SU-DHL-6 (cell line): ENCODE data around the gene NTN4.

ENCODE experiments used
- CTCF ChIP-seq: fragments of 200-600 bp; sonication (generic); IDR thresholded peaks from one replicate; pipeline ENCODE4 v1.5.1; 2017; ENCODE audit warnings: antibody characterized with exemption, mild to moderate bottlenecking, low read length, moderate library complexity; ENCODE audit not compliant: insufficient read depth, poor library complexity, severe bottlenecking
- EZH2phosphoT487 ChIP-seq: fragments of 200-600 bp; sonication (generic), shearing (Covaris generic); conservative IDR thresholded peaks from 2 replicates; pipeline ENCODE4 v1.6.1; 2018; ENCODE audit warnings: mild to moderate bottlenecking, antibody characterized with exemption, low read length, moderate library complexity, mixed read lengths

- TF ChIP-seq CTCF (no peak), EZH2phosphoT487 (no peak)
Measured at GRCh38 chr12:95830335-95831089, 39.9 kb upstream of the NTN4 start.
